Stimulated activated CD8-positive, alpha-beta memory T cell treated with anti-CD3 and anti-CD28 coated beads, Interleukin-12 subunit alpha, Interleukin-12 subunit beta, amount 100 ng/mL, for 1 hour (primary cell): Measurements from ENCODE around the gene SPATC1L.
A peak's percentile ranks its signal among the peaks of the same experiment; 100 is the strongest.

Source experiments
- DNase-seq: peaks from one replicate; pipeline ENCODE4 v3.0.0-alpha.2; 2020; ENCODE audit warnings: low read depth

The SPATC1L gene

DNA sequence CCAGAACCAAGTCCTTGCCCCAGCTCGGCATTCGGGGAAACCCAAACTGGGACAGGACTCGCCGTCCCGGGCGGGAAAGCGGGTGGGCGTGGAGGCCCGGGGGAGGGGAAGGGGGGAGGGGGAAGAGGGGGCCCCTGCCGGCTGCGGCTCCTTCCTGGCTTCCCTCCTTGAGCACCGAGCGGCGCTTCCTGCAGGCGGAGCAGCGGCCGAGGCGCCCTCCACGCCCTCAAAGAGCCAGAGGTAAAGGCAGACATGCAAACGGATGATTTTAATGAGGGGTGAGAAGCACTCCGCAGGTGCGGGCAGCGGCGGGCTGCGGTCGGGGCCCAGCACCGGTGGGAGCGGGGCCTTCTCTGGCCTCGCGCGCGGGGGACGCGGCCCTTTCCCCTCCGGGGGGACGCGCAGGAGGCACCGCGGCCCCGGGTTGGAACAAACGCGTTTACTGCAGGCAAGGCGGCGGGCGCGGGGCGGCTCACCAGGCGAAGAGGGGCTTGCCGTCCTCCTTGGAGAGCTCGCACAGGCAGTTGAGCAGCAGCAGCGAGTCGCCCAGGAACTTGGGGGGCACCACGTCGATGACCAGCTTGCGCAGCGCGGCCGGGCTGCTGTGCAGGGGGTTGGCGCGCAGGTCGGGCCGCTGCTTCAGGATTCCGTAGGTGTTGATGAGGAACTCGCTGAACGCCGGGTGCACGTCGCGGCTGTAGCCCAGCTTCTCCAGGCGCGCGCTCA is 23.2 kb downstream of the SPATC1L start:
- DNase-seq: no peak

DNA sequence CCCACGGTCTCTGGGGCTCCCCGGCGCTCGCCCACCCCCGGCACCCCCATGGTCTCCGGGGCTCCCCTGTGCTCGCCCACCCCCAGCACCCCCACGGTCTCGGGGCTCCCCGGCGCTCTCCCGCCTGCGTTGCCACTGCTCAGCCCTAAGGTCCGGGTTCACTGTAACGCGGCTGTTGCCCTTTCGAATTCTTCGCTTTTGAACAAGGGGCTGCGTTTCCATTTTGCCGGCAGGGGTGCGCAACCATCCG is 23.7 kb downstream of the SPATC1L start:
- no peak for DNase-seq

DNA sequence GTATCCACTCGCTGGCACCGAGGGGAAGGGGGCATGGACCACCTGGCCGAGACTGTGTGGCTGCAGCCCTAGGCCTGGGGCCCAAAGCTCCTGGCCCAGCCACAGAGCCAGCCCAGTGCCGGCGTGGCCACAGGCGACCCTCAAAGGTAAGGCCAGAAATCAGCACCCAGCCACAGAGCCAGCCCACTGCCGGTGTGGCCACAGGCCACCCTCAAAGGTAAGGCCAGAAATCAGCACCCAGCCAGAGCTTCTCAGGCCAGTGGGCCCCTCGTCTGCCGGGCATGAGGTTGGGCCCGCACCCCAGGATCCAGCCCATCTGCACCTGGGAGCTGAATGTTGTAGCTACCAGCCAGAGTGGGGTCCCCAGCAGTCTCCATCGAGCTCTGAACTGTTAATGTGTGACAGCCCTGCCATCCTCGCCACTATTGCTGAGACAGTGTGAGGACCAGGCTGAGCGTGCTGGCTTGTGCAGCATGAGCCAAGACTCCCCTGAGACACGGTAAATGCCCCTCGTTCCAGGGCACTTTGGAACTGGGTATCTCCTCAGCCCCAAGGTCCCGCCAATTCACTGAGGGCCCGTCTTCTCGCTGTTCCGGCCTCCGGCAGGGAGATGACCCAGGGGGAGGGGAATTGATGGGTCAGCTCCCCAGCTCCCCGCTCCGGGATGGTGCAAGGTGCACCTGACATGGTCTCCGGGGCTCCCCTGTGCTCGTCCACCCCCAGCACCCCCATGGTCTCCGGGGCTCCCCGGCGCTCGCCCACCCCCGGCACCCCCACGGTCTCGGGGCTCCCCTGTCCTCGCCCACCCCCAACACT is 24.2 kb downstream of the SPATC1L start:
- DNase-seq: no peak

- no peak for DNase-seq
Measured at GRCh38 chr21:46159390-46159789, 24.9 kb downstream of the SPATC1L start.

DNA sequence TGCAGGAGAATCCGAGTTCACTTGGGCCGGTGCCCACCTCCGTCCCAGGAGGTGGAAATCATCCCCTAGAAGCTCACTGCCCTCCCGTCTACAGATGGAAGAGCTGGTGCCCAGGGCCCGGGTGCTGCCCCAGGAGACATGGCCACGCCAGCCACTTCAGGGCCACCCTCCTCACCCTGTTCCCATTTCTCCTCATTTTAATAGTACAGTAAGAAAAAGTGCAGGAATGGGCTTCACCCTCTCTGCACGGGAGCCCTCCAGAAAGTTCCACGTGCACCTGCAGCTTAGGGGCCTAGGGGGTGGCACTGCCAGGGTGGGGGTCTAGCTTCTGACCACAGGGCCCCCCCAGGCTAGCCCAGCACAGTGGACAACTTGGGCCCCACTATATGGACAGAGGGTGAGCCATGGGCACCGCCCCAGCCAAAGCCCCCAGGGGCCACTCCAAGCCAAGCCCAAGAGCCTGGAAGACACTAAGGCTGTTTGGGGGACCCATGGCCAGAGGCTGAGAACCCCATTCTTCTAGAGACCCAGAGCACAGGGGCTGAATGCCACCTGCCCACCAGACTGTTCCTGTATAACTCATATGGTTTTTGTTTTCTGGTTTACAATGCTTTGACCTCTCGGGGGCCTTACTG is 25.5 kb downstream of the SPATC1L start:
- DNase-seq: no peak

DNA sequence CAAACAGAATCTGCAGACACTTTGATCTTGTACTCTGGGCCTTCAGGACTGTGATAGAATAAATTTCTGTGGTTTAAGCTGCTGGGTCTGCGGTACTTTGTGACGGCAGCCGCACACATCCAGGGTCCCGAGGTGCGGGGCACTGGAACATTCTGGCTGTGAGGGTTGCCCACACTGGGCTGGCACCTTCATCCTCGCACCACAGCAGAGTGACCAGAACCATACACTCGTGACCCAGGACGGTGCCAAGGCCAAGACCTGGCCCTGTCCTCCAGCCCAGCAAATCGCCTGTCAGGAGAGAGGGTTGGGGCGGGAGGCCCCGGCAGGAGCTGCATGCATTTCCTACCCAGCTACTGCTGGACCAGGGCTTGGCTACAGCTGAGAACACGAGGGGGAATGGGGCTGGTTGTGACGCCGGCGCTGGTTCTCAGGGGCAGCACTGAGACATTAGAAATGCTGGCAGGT is 26.2 kb downstream of the SPATC1L start:
- no peak for DNase-seq

DNA sequence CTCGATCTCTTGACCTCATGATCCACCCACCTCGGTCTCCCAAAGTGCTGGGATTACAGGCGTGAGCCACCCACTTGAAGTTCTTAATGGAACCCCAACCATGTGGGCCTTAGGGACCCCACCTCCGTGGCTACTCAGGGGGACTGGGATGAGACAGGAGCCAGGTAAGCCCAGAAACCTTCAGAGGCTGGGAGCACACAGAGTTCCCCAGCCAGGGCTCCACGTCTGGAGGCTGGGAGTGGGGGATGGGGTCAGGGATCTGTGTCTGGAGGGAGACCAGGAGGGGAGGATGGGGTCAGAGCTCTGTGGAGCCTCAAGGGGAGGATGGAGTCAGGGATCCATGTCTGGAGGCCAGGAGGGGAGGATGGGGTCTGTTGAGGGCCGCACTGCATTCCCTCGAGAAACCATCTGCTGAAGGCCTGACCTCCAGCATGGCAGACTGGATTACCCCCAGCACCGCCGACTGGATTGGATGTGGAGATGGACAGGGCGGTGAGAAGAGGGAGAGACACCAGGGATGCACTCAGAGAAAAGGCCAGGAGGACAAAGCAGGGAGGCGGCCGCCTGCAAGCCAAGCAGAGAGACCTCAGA is 26.8 kb downstream of the SPATC1L start:
- no peak for DNase-seq

- DNase-seq: no peak
Measured at GRCh38 chr21:46156678-46157077, 27.6 kb downstream of the SPATC1L start.

DNA sequence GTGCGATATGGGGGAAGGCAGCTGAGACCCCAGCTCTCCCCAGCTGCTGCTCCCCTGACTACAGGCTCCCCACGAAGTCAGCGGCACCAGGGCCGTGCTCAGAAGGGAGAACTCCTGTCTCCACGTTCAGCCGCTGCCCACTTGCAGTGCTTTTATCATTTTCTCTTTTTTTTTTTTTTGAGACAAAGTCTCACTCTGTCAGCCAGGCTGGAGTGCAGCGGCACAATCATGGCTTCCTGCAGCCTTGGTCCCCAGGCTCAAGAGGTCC is 27.9 kb downstream of the SPATC1L start:
- DNase-seq: no peak

DNA sequence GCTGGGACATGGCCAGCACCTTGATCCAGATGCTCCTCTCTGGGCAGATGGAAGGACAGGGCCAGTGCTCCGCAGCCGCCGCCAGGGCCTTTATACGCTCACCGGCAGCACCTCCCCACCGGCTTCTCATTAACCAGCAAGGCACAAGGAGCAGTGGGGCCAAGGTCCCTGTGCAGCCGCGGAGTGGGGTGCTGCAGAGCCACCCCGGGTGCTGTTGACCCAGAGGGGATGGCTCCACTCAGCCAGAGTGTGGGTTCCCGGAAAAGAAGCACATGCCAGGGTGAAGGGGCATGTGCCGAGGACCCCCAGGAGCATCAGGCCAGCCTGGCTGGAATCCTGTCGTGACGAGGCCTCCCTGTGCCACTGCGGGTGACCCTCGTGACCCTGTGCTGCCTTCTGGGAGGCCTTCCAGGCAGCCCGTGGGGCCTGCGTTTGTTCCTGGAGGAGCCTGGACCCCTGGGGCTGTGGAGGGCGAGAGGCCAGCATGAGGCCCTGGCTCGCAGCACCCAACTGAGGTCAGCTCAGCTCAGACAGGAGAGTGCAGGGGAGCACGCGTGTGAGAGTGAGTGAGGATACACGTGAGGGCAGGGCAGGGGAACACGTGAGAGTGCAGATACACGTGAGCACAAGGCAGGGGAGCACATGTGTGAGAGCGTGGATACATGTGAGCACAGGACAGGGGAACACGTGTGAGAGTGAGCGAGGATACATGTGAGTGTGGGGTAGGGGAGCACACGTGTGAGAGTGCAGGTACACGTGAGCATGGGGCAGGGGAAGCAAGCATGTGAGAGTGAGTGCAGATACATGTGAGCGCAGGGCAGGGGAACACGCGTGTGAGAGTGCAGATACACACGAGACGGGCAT is 28.5 kb downstream of the SPATC1L start, which contains the start of gene FTCD:
FTCD (minus strand) TSS at position 66 of the 864 bp plus-strand sequence; CDS start at position 10, 56 bp downstream.
- no peak for DNase-seq

GRCh38 chr21:46154955-46155513 is 29.2 kb downstream of the SPATC1L start:
- DNase-seq: no peak

GRCh38 chr21:46154155-46154954 is 29.9 kb downstream of the SPATC1L start:
- DNase-seq: no peak

GRCh38 chr21:46153247-46154154 is 30.8 kb downstream of the SPATC1L start:
- peak; percentile 13 for DNase-seq

GRCh38 chr21:46152927-46153246 is 31.4 kb downstream of the SPATC1L start:
- no peak for DNase-seq

DNA sequence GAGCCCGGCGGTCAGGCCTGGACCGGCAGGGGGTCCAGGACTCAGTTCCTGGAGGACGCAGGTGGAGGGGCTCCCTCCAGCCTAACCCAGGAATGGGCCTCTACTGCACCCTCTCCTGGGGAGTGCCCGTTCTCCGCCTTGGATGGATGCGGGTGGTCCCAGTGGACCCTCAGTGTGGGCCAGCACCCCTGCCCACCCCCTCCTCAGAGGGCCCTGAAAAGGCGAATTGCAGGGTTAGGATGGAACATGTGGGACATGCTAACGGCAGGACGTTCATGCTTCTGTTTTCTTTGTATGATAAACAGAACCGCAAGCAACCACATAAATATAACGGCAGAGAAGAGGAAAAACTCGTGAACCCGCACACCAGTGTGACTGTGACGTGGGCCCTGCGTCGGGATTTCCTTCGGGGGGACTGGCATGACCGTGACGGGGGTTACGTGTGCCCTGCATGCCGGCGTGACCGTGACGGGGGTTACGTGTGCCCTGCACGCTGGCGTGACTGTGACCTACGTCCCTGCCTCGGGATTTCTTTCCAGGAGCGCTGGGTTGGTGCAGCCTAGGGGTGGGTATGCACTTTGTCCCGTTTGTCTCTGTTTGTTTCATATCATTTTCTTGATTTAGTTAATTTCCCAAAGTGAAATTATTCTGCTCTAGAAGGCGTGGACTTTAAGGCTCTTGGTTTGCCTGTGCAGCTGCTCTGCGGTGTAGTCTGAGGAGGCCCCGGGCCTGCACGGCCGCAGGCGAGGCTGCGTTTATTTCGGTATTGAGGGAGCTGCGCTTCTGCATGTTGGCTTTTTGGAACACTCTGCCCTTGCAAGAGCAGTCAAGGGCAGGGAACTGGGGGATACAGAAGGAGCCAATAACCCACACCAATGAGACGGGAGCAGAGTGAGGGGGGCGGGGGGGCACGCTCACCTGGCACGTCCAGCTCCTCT is 32.0 kb downstream of the SPATC1L start:
- DNase-seq: no peak

- DNase-seq: no peak
Measured at GRCh38 chr21:46151261-46151988, 32.8 kb downstream of the SPATC1L start.

DNA sequence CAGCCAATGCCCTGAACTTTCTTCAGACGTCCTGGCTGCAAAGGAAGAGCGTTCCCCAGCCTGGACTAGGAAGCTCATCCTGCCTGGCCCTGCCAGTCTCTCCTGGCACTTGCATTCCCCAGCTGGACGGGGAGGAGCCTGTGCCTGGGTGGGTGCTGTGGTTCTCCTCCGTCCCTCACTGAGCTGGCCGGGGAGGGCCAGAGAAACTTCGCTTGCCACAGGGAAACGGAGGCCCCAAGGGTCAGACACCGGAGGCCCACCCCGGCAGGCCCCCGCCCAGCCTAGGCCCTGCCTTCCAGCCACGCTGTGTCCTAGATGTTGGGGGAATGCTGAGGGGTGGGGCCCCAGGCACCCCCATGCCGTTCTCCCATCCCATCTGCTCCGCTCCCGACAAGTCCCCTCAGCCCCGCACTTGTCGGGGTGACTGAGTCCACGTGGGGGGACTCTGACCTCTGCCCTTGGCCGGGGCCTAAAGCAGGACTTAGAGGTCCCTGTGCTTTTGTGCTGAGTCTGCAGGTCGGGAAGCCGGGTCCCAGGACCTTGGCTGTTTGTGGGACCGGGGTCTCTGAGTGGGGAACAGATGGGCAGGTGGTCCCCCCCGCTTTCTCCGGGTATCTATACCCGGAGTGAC is 33.7 kb downstream of the SPATC1L start:
- DNase-seq: no peak

GRCh38 chr21:46150073-46150472 is 34.2 kb downstream of the SPATC1L start:
- DNase-seq: no peak
